WTC11 (cell line): ENCODE measurements around the gene HOXA10.

ENCODE experiments used
- ETV6 ChIP-seq: sonication (generic); formaldehyde crosslinking; IDR thresholded peaks from 2 replicates; pipeline ENCODE4 v1.8.1; 2022; ENCODE audit warnings: mild to moderate bottlenecking, missing genetic modification reagents
- FOXK1 ChIP-seq: sonication (generic); formaldehyde crosslinking; IDR thresholded peaks from 2 replicates; pipeline ENCODE4 v1.8.0; 2022; ENCODE audit warnings: mild to moderate bottlenecking, moderate library complexity, missing genetic modification reagents
- KAT7 ChIP-seq: sonication (generic); formaldehyde crosslinking; IDR thresholded peaks from 2 replicates; pipeline ENCODE4 v1.8.1; 2023; ENCODE audit warnings: missing genetic modification reagents, mild to moderate bottlenecking, borderline replicate concordance
- NFYB ChIP-seq: sonication (generic); formaldehyde crosslinking; conservative IDR thresholded peaks from 2 replicates; pipeline ENCODE4 v1.8.0; 2022; ENCODE audit warnings: low read depth, missing genetic modification reagents
- NR2C2 ChIP-seq: sonication (generic); formaldehyde crosslinking; IDR thresholded peaks from 2 replicates; pipeline ENCODE4 v1.8.0; 2022; ENCODE audit warnings: mild to moderate bottlenecking, missing genetic modification reagents
- TEAD1 ChIP-seq: sonication (generic); formaldehyde crosslinking; IDR thresholded peaks from 2 replicates; pipeline ENCODE4 v1.8.0; 2022; ENCODE audit warnings: mild to moderate bottlenecking, missing genetic modification reagents
- TEAD4 ChIP-seq: sonication (generic); formaldehyde crosslinking; IDR thresholded peaks from 2 replicates; pipeline ENCODE4 v1.8.0; 2022; ENCODE audit warnings: mild to moderate bottlenecking, missing genetic modification reagents
- TF ChIP-seq, protein P1 (sequence below): fragments of 200-600 bp; IDR thresholded peaks from 2 replicates; pipeline ENCODE4 v1.8.0; 2022; ENCODE audit warnings: antibody characterized with exemption
- TF ChIP-seq, protein P2 (sequence below): sonication (generic); formaldehyde crosslinking; IDR thresholded peaks from 2 replicates; pipeline ENCODE4 v1.8.0; 2022; ENCODE audit warnings: mild to moderate bottlenecking, missing genetic modification reagents
- TF ChIP-seq, protein P3 (sequence below): sonication (generic); formaldehyde crosslinking; IDR thresholded peaks from 2 replicates; pipeline ENCODE4 v1.8.1; 2022; ENCODE audit warnings: mild to moderate bottlenecking, missing genetic modification reagents, moderate library complexity, borderline replicate concordance
- TF ChIP-seq, protein P4 (sequence below): sonication (generic); formaldehyde crosslinking; IDR thresholded peaks from 2 replicates; pipeline ENCODE4 v1.8.0; 2023; ENCODE audit warnings: missing genetic modification reagents, mild to moderate bottlenecking, borderline replicate concordance
- TF ChIP-seq, protein P5 (sequence below): fragments of 250-450 bp; sonication (Bioruptor Pico); IDR thresholded peaks from 2 replicates; pipeline ENCODE4 v2.1.2; 2022; ENCODE audit warnings: mild to moderate bottlenecking, moderate library complexity

DNA sequence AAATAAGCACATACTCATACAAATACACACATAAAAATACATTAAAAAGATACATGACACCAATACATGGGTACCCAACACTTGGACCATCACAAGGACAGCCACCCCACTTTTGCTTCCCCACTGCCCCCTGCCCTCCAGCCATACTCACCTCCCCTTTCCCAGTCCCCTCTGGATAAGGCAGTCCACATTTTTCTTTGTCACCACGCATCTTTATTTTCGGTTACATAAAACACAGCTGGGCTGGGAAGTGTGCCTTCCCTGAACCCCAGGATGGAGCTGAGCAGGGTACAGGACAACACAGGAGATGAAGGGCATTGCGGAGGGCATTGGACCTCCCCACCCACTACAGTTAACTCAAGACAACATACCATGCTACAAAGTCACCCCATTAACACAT is 20.6 kb downstream of the HOXA10 start:
- TF ChIP-seq KAT7 (CRISPR knock-in tag) (no peak), NR2C2 (CRISPR knock-in tag) (no peak), ETV6 (CRISPR knock-in tag) (no peak), TEAD1 (CRISPR knock-in tag) (no peak), NFYB (CRISPR knock-in tag) (no peak), TEAD4 (CRISPR knock-in tag) (no peak), FOXK1 (no peak)
- TF ChIP-seq, protein P1, sequence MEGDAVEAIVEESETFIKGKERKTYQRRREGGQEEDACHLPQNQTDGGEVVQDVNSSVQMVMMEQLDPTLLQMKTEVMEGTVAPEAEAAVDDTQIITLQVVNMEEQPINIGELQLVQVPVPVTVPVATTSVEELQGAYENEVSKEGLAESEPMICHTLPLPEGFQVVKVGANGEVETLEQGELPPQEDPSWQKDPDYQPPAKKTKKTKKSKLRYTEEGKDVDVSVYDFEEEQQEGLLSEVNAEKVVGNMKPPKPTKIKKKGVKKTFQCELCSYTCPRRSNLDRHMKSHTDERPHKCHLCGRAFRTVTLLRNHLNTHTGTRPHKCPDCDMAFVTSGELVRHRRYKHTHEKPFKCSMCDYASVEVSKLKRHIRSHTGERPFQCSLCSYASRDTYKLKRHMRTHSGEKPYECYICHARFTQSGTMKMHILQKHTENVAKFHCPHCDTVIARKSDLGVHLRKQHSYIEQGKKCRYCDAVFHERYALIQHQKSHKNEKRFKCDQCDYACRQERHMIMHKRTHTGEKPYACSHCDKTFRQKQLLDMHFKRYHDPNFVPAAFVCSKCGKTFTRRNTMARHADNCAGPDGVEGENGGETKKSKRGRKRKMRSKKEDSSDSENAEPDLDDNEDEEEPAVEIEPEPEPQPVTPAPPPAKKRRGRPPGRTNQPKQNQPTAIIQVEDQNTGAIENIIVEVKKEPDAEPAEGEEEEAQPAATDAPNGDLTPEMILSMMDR: no peak
- TF ChIP-seq, protein P2, sequence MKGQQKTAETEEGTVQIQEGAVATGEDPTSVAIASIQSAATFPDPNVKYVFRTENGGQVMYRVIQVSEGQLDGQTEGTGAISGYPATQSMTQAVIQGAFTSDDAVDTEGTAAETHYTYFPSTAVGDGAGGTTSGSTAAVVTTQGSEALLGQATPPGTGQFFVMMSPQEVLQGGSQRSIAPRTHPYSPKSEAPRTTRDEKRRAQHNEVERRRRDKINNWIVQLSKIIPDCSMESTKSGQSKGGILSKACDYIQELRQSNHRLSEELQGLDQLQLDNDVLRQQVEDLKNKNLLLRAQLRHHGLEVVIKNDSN (CRISPR knock-in tag): no peak
- TF ChIP-seq, protein P3, sequence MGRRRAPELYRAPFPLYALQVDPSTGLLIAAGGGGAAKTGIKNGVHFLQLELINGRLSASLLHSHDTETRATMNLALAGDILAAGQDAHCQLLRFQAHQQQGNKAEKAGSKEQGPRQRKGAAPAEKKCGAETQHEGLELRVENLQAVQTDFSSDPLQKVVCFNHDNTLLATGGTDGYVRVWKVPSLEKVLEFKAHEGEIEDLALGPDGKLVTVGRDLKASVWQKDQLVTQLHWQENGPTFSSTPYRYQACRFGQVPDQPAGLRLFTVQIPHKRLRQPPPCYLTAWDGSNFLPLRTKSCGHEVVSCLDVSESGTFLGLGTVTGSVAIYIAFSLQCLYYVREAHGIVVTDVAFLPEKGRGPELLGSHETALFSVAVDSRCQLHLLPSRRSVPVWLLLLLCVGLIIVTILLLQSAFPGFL (CRISPR knock-in tag): no peak
- TF ChIP-seq, protein P4, sequence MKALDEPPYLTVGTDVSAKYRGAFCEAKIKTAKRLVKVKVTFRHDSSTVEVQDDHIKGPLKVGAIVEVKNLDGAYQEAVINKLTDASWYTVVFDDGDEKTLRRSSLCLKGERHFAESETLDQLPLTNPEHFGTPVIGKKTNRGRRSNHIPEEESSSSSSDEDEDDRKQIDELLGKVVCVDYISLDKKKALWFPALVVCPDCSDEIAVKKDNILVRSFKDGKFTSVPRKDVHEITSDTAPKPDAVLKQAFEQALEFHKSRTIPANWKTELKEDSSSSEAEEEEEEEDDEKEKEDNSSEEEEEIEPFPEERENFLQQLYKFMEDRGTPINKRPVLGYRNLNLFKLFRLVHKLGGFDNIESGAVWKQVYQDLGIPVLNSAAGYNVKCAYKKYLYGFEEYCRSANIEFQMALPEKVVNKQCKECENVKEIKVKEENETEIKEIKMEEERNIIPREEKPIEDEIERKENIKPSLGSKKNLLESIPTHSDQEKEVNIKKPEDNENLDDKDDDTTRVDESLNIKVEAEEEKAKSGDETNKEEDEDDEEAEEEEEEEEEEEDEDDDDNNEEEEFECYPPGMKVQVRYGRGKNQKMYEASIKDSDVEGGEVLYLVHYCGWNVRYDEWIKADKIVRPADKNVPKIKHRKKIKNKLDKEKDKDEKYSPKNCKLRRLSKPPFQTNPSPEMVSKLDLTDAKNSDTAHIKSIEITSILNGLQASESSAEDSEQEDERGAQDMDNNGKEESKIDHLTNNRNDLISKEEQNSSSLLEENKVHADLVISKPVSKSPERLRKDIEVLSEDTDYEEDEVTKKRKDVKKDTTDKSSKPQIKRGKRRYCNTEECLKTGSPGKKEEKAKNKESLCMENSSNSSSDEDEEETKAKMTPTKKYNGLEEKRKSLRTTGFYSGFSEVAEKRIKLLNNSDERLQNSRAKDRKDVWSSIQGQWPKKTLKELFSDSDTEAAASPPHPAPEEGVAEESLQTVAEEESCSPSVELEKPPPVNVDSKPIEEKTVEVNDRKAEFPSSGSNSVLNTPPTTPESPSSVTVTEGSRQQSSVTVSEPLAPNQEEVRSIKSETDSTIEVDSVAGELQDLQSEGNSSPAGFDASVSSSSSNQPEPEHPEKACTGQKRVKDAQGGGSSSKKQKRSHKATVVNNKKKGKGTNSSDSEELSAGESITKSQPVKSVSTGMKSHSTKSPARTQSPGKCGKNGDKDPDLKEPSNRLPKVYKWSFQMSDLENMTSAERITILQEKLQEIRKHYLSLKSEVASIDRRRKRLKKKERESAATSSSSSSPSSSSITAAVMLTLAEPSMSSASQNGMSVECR (CRISPR knock-in tag): no peak
- TF ChIP-seq, protein P5, sequence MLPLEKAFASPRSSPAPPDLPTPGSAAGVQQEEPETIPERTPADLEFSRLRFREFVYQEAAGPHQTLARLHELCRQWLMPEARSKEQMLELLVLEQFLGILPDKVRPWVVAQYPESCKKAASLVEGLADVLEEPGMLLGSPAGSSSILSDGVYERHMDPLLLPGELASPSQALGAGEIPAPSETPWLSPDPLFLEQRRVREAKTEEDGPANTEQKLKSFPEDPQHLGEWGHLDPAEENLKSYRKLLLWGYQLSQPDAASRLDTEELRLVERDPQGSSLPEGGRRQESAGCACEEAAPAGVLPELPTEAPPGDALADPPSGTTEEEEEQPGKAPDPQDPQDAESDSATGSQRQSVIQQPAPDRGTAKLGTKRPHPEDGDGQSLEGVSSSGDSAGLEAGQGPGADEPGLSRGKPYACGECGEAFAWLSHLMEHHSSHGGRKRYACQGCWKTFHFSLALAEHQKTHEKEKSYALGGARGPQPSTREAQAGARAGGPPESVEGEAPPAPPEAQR (CRISPR knock-in tag): no peak
